ENCODE data around the gene CIROP. TPM values are rescaled to one million over a fixed set of nuclear protein-coding genes. Genes with fewer than 3 reads are reported as not detected.
"Not testable (repeated sequence)": the region's sequence is repeated elsewhere in the genome, so short reads cannot be mapped to it uniquely, and the experiment has no call there.

Gene CIROP
- total RNA-seq, 2 donors from 2014 or later, result not detected

GRCh38 chr14:23121361-23121771 is 16.6 kb upstream of the CIROP start:
- Mint-ChIP-seq H3K9me3 (no peaks in the 10 kb centered on the region), H3K27ac (peak overlapping the region; percentile 48 to 79), H3K36me3 (no peaks in the 10 kb centered on the region)
- no peak for DNase-seq (ENCODE audit: low spot score in 2 of 2)
- ATAC-seq, result peak in 1 of 2 donors; percentile 55

- ATAC-seq (peak; percentile 89 to 92), DNase-seq (ENCODE audit: low spot score in 2 of 2) (peak; percentile 80 to 87)
- Mint-ChIP-seq H3K36me3 (no peaks in the 10 kb centered on the region), H3K9me3 (no peaks in the 10 kb centered on the region), H3K27ac (peak overlapping the region; percentile 79 to 88)
Observed at GRCh38 chr14:23120541-23121251, 15.9 kb upstream of the CIROP start.

- peak overlapping the region; percentile 79 to 88 for H3K27ac Mint-ChIP-seq
- DNase-seq (ENCODE audit: low spot score in 2 of 2) (peak in 1 of 2 donors; percentile 25), ATAC-seq (peak; percentile 8 to 39)
- H3K9me3 Mint-ChIP-seq, result no peaks in the 10 kb centered on the region
- no peaks in the 10 kb centered on the region for H3K36me3 Mint-ChIP-seq
Observed at GRCh38 chr14:23119363-23120327, 14.9 kb upstream of the CIROP start.

- no peak for ATAC-seq
- Mint-ChIP-seq H3K36me3 (no peaks in the 10 kb centered on the region), H3K27ac (peak within 1 kb of the TSS; percentile 77 to 88), H3K9me3 (no peaks in the 10 kb centered on the region)
- no peak for DNase-seq (ENCODE audit: low spot score in 2 of 2)
Observed at GRCh38 chr14:23118506-23119362, 13.9 kb upstream of the CIROP start, which contains the start of gene CEBPE. CEBPE (minus strand) TSS chr14:23119255; CDS start chr14:23119091, 164 bp downstream.

- Mint-ChIP-seq H3K9me3 (no peaks in the 10 kb centered on the region), H3K36me3 (no peaks in the 10 kb centered on the region), H3K27ac (no peak overlapping the region)
- ATAC-seq (no peak), DNase-seq (ENCODE audit: low spot score in 2 of 2) (no peak)
Observed at GRCh38 chr14:23117371-23118020, 12.7 kb upstream of the CIROP start.

- Mint-ChIP-seq H3K27ac (no peak overlapping the region), H3K36me3 (no peaks in the 10 kb centered on the region), H3K9me3 (no peaks in the 10 kb centered on the region)
- DNase-seq (ENCODE audit: low spot score in 2 of 2) (no peak), ATAC-seq (no peak)
Observed at GRCh38 chr14:23115918-23116317, 11.1 kb upstream of the CIROP start.

- ATAC-seq (no peak), DNase-seq (ENCODE audit: low spot score in 2 of 2) (no peak)
- Mint-ChIP-seq H3K27ac (peak overlapping the region in 1 of 2 donors; percentile 39), H3K9me3 (no peaks in the 10 kb centered on the region), H3K36me3 (no peaks in the 10 kb centered on the region)
Observed at GRCh38 chr14:23115039-23115731, 10.4 kb upstream of the CIROP start.

GRCh38 chr14:23114669-23115038 is 9.9 kb upstream of the CIROP start:
- ATAC-seq, result peak in 1 of 2 donors; percentile 24
- Mint-ChIP-seq H3K27ac (peak overlapping the region in 1 of 2 donors; percentile 39), H3K36me3 (no peaks in the 10 kb centered on the region), H3K9me3 (no peaks in the 10 kb centered on the region)
- DNase-seq (ENCODE audit: low spot score in 2 of 2), result no peak

- Mint-ChIP-seq H3K9me3 (no peaks in the 10 kb centered on the region), H3K36me3 (no peaks in the 10 kb centered on the region), H3K27ac (no peak overlapping the region)
- ATAC-seq, result no peak
- DNase-seq (ENCODE audit: low spot score in 2 of 2), result no peak
Observed at GRCh38 chr14:23114120-23114458, 9.3 kb upstream of the CIROP start.

- H3K36me3 Mint-ChIP-seq, result no peaks in the 10 kb centered on the region
- H3K9me3 Mint-ChIP-seq, result no peaks in the 10 kb centered on the region
- DNase-seq (ENCODE audit: low spot score in 2 of 2) (peak in 1 of 2 donors; percentile 34), ATAC-seq (no peak)
- H3K27ac Mint-ChIP-seq, result no peak overlapping the region
Observed at GRCh38 chr14:23113431-23114119, 8.8 kb upstream of the CIROP start.

GRCh38 chr14:23112359-23113178 is 7.8 kb upstream of the CIROP start:
- no peaks in the 10 kb centered on the region for H3K9me3 Mint-ChIP-seq
- DNase-seq (ENCODE audit: low spot score in 2 of 2), result peak in 1 of 2 donors; percentile 41
- no peak overlapping the region for H3K27ac Mint-ChIP-seq
- H3K36me3 Mint-ChIP-seq, result no peaks in the 10 kb centered on the region
- no peak for ATAC-seq

GRCh38 chr14:23110579-23111365 is 6.0 kb upstream of the CIROP start:
- Mint-ChIP-seq H3K36me3 (no peaks in the 10 kb centered on the region), H3K9me3 (no peaks in the 10 kb centered on the region), H3K27ac (no peak overlapping the region)
- DNase-seq (ENCODE audit: low spot score in 2 of 2), result no peak
- no peak for ATAC-seq

- H3K9me3 Mint-ChIP-seq, result no peaks in the 10 kb centered on the region
- H3K36me3 Mint-ChIP-seq, result no peaks in the 10 kb centered on the region
- no peak overlapping the region for H3K27ac Mint-ChIP-seq
- ATAC-seq (no peak), DNase-seq (ENCODE audit: low spot score in 2 of 2) (no peak)
Observed at GRCh38 chr14:23109769-23110168, 5.0 kb upstream of the CIROP start.

- H3K27ac Mint-ChIP-seq; H3K9me3 Mint-ChIP-seq; H3K36me3 Mint-ChIP-seq; ATAC-seq; DNase-seq (ENCODE audit: low spot score in 2 of 2): not testable (repeated sequence)
Observed at GRCh38 chr14:23108169-23108568, 3.4 kb upstream of the CIROP start.

Data from activated naive CD4-positive, alpha-beta T cell treated with anti-CD3 and anti-CD28 coated beads, Interleukin-2, amount 50 U/mL, for 72 hours (primary cell).